T-helper 1 cell (primary cell): ENCODE results near the gene ELAC1.

ENCODE experiments used
- DNase-seq, 5 donors: peaks; one replicate each; pipeline ENCODE4 v3.0.0-alpha.2; 2012 to 2020

Gene ELAC1

GRCh38 chr18:51021226-51021965 lies 53.6 kb downstream of the ELAC1 start:
- DNase-seq = no peak

GRCh38 chr18:51025512-51025911 lies 57.7 kb downstream of the ELAC1 start:
- no peak for DNase-seq

GRCh38 chr18:51028201-51028805 lies 60.5 kb downstream of the ELAC1 start:
- peak in 1 of 5 donors; percentile 54 for DNase-seq

- DNase-seq = no peak
Observed at GRCh38 chr18:51029378-51029693, 61.5 kb downstream of the ELAC1 start.

- DNase-seq = peak; percentile 95 to 98 (median 97)
Observed at GRCh38 chr18:51029694-51030536, 62.1 kb downstream of the ELAC1 start, which contains the start of gene SMAD4. TSS of gene SMAD4 (plus strand) at chr18:51030213. CDS start at chr18:51047047, 16,834 bp downstream.

- peak; percentile 51 to 74 (median 60) for DNase-seq
Observed at GRCh38 chr18:51030537-51031258, 62.9 kb downstream of the ELAC1 start.

- no peak for DNase-seq
Observed at GRCh38 chr18:51032193-51032592, 64.4 kb downstream of the ELAC1 start.

GRCh38 chr18:51037230-51037629 lies 69.4 kb downstream of the ELAC1 start:
- DNase-seq = no peak
